ENCODE measurements around the gene OPN3.

The OPN3 gene

GRCh38 chr1:241591317-241591716 lies 48.9 kb downstream of the OPN3 start:
- TF ChIP-seq CTCF (IDR thresholded peaks at IDR 0.05; ENCODE audit: borderline replicate concordance, control extremely low read depth, extremely low read depth, insufficient read depth, missing control alignments) = no peak
- DNase-seq (ENCODE audit: low spot score) = no peak
- in situ Hi-C loops (cut with MboI; ENCODE audit: low sequenced_read_pairs, unreplicated experiment) = no loop called here

GRCh38 chr1:241590719-241591118 lies 49.5 kb downstream of the OPN3 start:
- TF ChIP-seq CTCF (IDR thresholded peaks at IDR 0.05; ENCODE audit: borderline replicate concordance, control extremely low read depth, extremely low read depth, insufficient read depth, missing control alignments) = no peak
- no peak for DNase-seq (ENCODE audit: low spot score)
- in situ Hi-C loops (cut with MboI; ENCODE audit: low sequenced_read_pairs, unreplicated experiment) = no loop called here

- TF ChIP-seq CTCF (IDR thresholded peaks at IDR 0.05; ENCODE audit: borderline replicate concordance, control extremely low read depth, extremely low read depth, insufficient read depth, missing control alignments) = no peak
- in situ Hi-C loops (cut with MboI; ENCODE audit: low sequenced_read_pairs, unreplicated experiment) = no loop called here
- DNase-seq (ENCODE audit: low spot score) = no peak
Measured at GRCh38 chr1:241589521-241589920, 50.6 kb downstream of the OPN3 start.

- no peak for TF ChIP-seq CTCF (IDR thresholded peaks at IDR 0.05; ENCODE audit: borderline replicate concordance, control extremely low read depth, extremely low read depth, insufficient read depth, missing control alignments)
- no peak for DNase-seq (ENCODE audit: low spot score)
- in situ Hi-C loops (cut with MboI; ENCODE audit: low sequenced_read_pairs, unreplicated experiment) = no loop called here
Measured at GRCh38 chr1:241586905-241587512, 53.2 kb downstream of the OPN3 start.

- in situ Hi-C loops (cut with MboI; ENCODE audit: low sequenced_read_pairs, unreplicated experiment) = no loop called here
- no peak for DNase-seq (ENCODE audit: low spot score)
- no peak for TF ChIP-seq CTCF (IDR thresholded peaks at IDR 0.05; ENCODE audit: borderline replicate concordance, control extremely low read depth, extremely low read depth, insufficient read depth, missing control alignments)
Measured at GRCh38 chr1:241582921-241583321, 57.2 kb downstream of the OPN3 start.

GRCh38 chr1:241579434-241579833 lies 60.7 kb downstream of the OPN3 start:
- no peak for TF ChIP-seq CTCF (IDR thresholded peaks at IDR 0.05; ENCODE audit: borderline replicate concordance, control extremely low read depth, extremely low read depth, insufficient read depth, missing control alignments)
- in situ Hi-C loops (cut with MboI; ENCODE audit: low sequenced_read_pairs, unreplicated experiment) = no loop called here
- no peak for DNase-seq (ENCODE audit: low spot score)
